Lung (tissue), 12 donors: Measurements from ENCODE around the gene PALLD. TPM values are rescaled to one million over a fixed set of nuclear protein-coding genes. Genes with fewer than 3 reads are reported as not detected.

ENCODE experiments used
- ATAC-seq: fragments of 200-7000 bp; cut with Tn5 transposase; one replicate; pipeline ENCODE4 v1.9.1; 2020; ENCODE audit warnings: moderate number of reproducible peaks; ENCODE audit not compliant: insufficient read depth, low FRiP score
- DNase-seq, 3 donors: peaks; one replicate each; pipeline ENCODE4 v3.0.0-alpha.2; 2013 to 2017
- H3K27ac ChIP-seq, 2 donors: one replicate each; pipeline ENCODE4 v1.5.1; 2013; ENCODE audit warnings: mild to moderate bottlenecking in 2 of 2, moderate library complexity in 2 of 2, control low read depth in 1 of 2, inconsistent platforms in 1 of 2, low read depth in 1 of 2, low read length in 1 of 2
- H3K27me3 ChIP-seq, 3 donors: one replicate each; pipeline ENCODE4 v1.5.1; 2013; ENCODE audit warnings: low read length in 2 of 3; ENCODE audit not compliant: control insufficient read depth in 3 of 3, insufficient read depth in 3 of 3
- H3K36me3 ChIP-seq, 4 donors: one replicate each; pipeline ENCODE4 v1.5.1; 2013; ENCODE audit warnings: low read length in 4 of 4, mild to moderate bottlenecking in 1 of 4, moderate library complexity in 1 of 4; ENCODE audit not compliant: control insufficient read depth in 4 of 4, insufficient read depth in 4 of 4
- H3K4me1 ChIP-seq, 5 donors: one replicate each; pipeline ENCODE4 v1.5.1; 2013; ENCODE audit warnings: low read length in 5 of 5, mild to moderate bottlenecking in 2 of 5, moderate library complexity in 1 of 5; ENCODE audit not compliant: control insufficient read depth in 5 of 5, insufficient read depth in 5 of 5
- H3K4me3 ChIP-seq: one replicate; pipeline ENCODE4 v1.5.1; 2013; ENCODE audit warnings: mild to moderate bottlenecking, control low read depth, moderate library complexity
- H3K9ac ChIP-seq, 2 donors: one replicate each; pipeline ENCODE4 v1.5.1; 2013; ENCODE audit warnings: low read length in 2 of 2, control low read depth in 1 of 2; ENCODE audit not compliant: insufficient read depth in 1 of 2
- H3K9me3 ChIP-seq, 4 donors: one replicate each; pipeline ENCODE4 v1.5.1; 2013; ENCODE audit warnings: low read length in 3 of 4, mild to moderate bottlenecking in 1 of 4, moderate library complexity in 1 of 4; ENCODE audit not compliant: control insufficient read depth in 4 of 4, insufficient read depth in 3 of 4
- WGBS, 2 donors: extraction: QIAGEN DNeasy Blood & Tissue Kit; methylation state at CpG; one replicate each; pipeline ENCODE4 v1.1.7; 2013; 5-methylcytosine and 5-hydroxymethylcytosine counted together
- polyA plus RNA-seq, 2 donors: library from polyadenylated mRNA; stranded (reverse); fragments of 200-250 nt; gene quantifications; one replicate each; pipeline ENCODE4 v1.2.1, GENCODE V29; 2013
- total RNA-seq, 2 donors: library from RNA; depleted of rRNA in 1 of 2; stranded (reverse); fragments of >200 nt in 1 of 2; gene quantifications; one replicate each; pipeline ENCODE4 v1.2.1, GENCODE V29; 2014 to 2021
- TF ChIP-seq, protein P1 (sequence below): IDR thresholded peaks from 2 replicates; pipeline ENCODE4 v1.5.1; 2012; ENCODE audit warnings: mild to moderate bottlenecking; ENCODE audit errors: control extremely low read depth, extremely low read depth
- donor health status: control.
- donor health status: control.
- donor health status: Bipolar disorder and iron deficiency.
- donor health status: healthy.
- donor health status: DM: yes; HTN: yes; CAD: no.

Gene PALLD
- total and polyA plus RNA-seq, 4 donors, result 20.7 to 139 (median 63.0) TPM

DNA sequence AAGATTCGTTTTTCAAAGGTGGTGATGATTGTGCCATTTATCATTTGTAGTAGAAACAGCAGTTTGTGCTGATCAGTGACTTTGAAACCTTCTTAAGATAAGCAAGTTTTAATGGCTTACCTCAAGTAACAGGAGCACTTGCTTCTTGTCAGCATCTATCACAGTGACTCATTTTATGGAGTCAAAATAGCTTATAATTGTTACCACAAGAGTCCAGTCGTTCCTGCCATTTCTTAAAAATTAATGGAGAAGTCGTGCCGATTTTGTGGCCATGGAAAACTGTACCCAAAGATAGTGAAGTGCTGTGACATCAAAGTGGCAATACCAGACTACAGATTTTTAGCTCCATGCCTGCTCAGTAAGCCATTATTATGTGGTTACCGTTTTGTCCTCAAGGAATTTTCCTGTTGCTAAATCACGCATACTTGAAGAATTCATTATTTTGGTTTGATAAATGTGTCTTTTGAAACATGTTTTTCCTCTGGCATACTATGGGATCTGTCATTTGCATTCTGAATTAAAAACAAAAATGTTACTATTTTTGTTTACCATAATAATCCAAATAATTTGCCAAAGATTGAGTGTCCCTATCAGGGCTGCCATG is 383.3 kb downstream of the PALLD start:
- DNase-seq (no peak), ATAC-seq (no peak)
- H3K9ac ChIP-seq, result no peak overlapping the region
- H3K4me1 ChIP-seq, result peaks cover 3 to 24% (median 7%) of the 10 kb centered on the region in 5 donors
- H3K4me3 ChIP-seq, result no peak overlapping the region
- whole genome bisulfite sequencing, 2 donors, result 75 to 87% methylated on average over 6 of the region's 6 CpGs
- peaks cover 0 to 2% (median 0%) of the 10 kb centered on the region in 4 donors for H3K9me3 ChIP-seq
- H3K27me3 ChIP-seq, result no peaks in the 10 kb centered on the region
- TF ChIP-seq, protein P1, sequence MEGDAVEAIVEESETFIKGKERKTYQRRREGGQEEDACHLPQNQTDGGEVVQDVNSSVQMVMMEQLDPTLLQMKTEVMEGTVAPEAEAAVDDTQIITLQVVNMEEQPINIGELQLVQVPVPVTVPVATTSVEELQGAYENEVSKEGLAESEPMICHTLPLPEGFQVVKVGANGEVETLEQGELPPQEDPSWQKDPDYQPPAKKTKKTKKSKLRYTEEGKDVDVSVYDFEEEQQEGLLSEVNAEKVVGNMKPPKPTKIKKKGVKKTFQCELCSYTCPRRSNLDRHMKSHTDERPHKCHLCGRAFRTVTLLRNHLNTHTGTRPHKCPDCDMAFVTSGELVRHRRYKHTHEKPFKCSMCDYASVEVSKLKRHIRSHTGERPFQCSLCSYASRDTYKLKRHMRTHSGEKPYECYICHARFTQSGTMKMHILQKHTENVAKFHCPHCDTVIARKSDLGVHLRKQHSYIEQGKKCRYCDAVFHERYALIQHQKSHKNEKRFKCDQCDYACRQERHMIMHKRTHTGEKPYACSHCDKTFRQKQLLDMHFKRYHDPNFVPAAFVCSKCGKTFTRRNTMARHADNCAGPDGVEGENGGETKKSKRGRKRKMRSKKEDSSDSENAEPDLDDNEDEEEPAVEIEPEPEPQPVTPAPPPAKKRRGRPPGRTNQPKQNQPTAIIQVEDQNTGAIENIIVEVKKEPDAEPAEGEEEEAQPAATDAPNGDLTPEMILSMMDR, result no peak
- H3K36me3 ChIP-seq, result peaks cover 0 to 21% (median 13%) of the 10 kb centered on the region in 4 donors
- no peak overlapping the region for H3K27ac ChIP-seq

DNA sequence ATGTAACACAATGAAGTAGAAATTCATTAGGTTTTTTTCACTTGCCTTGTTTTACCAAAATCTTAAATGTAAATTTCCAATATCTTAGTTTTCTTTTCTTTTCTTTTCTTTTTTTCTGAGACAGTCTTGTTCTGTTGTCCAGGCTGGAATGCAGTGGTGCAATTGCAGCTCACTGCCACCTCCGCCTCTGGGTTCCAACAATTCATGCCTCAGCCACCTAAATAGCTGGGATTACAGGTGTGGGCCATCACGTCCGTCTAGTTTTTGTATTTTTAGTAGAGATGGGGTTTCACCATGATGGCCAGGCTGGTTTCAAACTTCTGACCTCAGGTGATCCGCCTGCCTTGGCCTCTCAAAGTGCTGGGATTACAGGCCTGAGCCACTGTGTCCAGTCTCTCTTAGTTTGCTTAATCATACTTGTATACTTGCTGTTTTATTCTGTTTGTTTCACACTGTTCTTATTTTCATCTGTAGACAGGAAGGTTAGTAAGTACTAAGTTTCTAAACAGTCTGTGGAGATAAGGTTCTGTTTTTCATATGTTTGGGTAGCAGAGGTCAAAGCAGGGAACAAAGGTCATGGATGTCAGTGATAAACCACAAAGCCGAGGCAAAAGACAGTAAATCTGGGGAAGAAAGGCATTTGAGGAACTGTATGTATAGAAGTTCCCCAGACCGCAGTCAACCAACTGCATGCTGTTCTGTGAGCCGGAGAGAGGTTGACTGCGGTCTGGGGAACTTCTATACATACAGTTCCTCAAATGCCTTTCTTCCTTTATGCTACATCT is 384.2 kb downstream of the PALLD start:
- H3K27ac ChIP-seq, result peak overlapping the region in 1 of 2 donors; percentile 79
- no peaks in the 10 kb centered on the region for H3K27me3 ChIP-seq
- H3K36me3 ChIP-seq, result peaks cover 0 to 21% (median 13%) of the 10 kb centered on the region in 4 donors
- H3K9ac ChIP-seq, result no peak overlapping the region
- TF ChIP-seq, protein P1, result no peak
- H3K9me3 ChIP-seq, result peaks cover 0 to 2% (median 0%) of the 10 kb centered on the region in 4 donors
- H3K4me3 ChIP-seq, result no peak overlapping the region
- H3K4me1 ChIP-seq, result peaks cover 3 to 24% (median 7%) of the 10 kb centered on the region in 5 donors
- no peak for ATAC-seq
- 62 to 78% methylated on average over 8 of the region's 8 CpGs for WGBS, 2 donors
- DNase-seq, result no peak

DNA sequence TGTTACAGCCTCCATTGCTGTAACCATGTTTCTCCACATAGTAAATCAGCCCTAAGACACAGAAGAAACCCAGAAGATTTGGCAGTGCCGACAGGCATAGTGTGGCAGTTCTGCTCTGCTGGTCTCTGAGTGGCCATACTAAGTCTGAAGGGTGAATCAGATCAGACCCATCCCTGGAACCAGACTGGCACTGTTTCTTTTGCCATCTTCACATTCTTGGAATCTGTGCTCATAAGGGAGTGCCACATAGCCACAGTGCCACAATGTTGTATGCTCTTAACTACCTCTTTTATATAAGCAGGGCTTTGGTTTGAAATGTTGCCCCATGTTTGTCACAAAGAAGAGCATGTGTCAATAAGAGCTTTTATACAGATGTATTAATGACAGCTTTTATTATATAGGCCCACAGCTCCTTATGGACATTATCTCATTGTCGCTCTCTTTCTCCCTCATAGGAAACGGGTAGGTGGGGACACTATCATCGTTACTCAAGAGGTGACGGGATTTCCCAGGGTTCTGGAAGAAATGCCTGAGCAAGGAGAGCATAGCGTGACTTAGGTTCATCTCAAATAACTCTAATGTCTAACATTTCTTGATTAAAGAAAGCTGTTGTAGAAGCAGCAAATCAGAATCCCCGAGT is 385.0 kb downstream of the PALLD start:
- peaks cover 0 to 23% (median 15%) of the 10 kb centered on the region in 4 donors for H3K36me3 ChIP-seq
- no peaks in the 10 kb centered on the region for H3K27me3 ChIP-seq
- ATAC-seq (no peak), DNase-seq (no peak)
- H3K27ac ChIP-seq, result no peak overlapping the region
- TF ChIP-seq, protein P1, result no peak
- H3K4me3 ChIP-seq, result no peak overlapping the region
- WGBS, 2 donors, result 87 to 92% methylated on average over 7 of the region's 7 CpGs
- peaks cover 3 to 24% (median 7%) of the 10 kb centered on the region in 5 donors for H3K4me1 ChIP-seq
- H3K9ac ChIP-seq, result no peak overlapping the region
- H3K9me3 ChIP-seq, result peaks cover 0 to 2% (median 0%) of the 10 kb centered on the region in 4 donors
